ES-I3 (cell line): Measurements from ENCODE around the gene CNIH3.

ENCODE experiments used
- H3K36me3 ChIP-seq: 2 replicates; pipeline ENCODE4 v1.6.1; 2013; ENCODE audit warnings: mild to moderate bottlenecking, low read length, control low read depth, moderate library complexity; ENCODE audit not compliant: insufficient read depth
- H3K4me1 ChIP-seq: 2 replicates; pipeline ENCODE4 v1.6.1; 2013; ENCODE audit warnings: mild to moderate bottlenecking, control low read depth, low read length; ENCODE audit not compliant: insufficient read depth
- H3K9ac ChIP-seq: 2 replicates; pipeline ENCODE4 v1.6.1; 2013; ENCODE audit warnings: low read depth, mild to moderate bottlenecking, low read length, moderate library complexity
- H3K9me3 ChIP-seq: 2 replicates; pipeline ENCODE4 v1.6.1; 2013; ENCODE audit warnings: mild to moderate bottlenecking, low read length, moderate library complexity; ENCODE audit not compliant: control insufficient read depth, insufficient read depth

The CNIH3 gene

GRCh38 chr1:224641030-224641429 is 24.9 kb downstream of the CNIH3 start:
- Histone ChIP-seq H3K36me3 (no peaks in the 10 kb centered on the region), H3K9ac (no peak overlapping the region), H3K9me3 (no peaks in the 10 kb centered on the region), H3K4me1 (peaks cover 9% of the 10 kb centered on the region; the same call in 1 of the 2 replicates)

GRCh38 chr1:224643653-224644052 is 27.5 kb downstream of the CNIH3 start:
- no peaks in the 10 kb centered on the region for H3K9me3 ChIP-seq
- H3K36me3 ChIP-seq, result no peaks in the 10 kb centered on the region
- H3K9ac ChIP-seq, result no peak overlapping the region
- peaks cover 9% of the 10 kb centered on the region; the same call in 1 of the 2 replicates for H3K4me1 ChIP-seq

- Histone ChIP-seq H3K4me1 (peaks cover 9% of the 10 kb centered on the region; the same call in 1 of the 2 replicates), H3K36me3 (no peaks in the 10 kb centered on the region)
These were observed 28.5 kb downstream of the CNIH3 start for GRCh38 chr1:224644553-224645154.

GRCh38 chr1:224647449-224647848 is 31.3 kb downstream of the CNIH3 start:
- H3K9ac ChIP-seq, result no peak overlapping the region
- H3K36me3 ChIP-seq, result no peaks in the 10 kb centered on the region
- no peaks in the 10 kb centered on the region for H3K9me3 ChIP-seq
- no peaks in the 10 kb centered on the region; the same call in 1 of the 2 replicates for H3K4me1 ChIP-seq

More at GRCh38 chr1:224644553-224645154, 28.5 kb downstream of the CNIH3 start:
- no peaks in the 10 kb centered on the region for H3K9me3 ChIP-seq
- no peak overlapping the region for H3K9ac ChIP-seq

- Histone ChIP-seq H3K9me3 (no peaks in the 10 kb centered on the region), H3K36me3 (no peaks in the 10 kb centered on the region), H3K4me1 (no peaks in the 10 kb centered on the region; the same call in 1 of the 2 replicates), H3K9ac (no peak overlapping the region)
These were observed 34.2 kb downstream of the CNIH3 start for GRCh38 chr1:224650290-224650689.

- no peak overlapping the region for H3K9ac ChIP-seq
- H3K36me3 ChIP-seq, result no peaks in the 10 kb centered on the region
- H3K4me1 ChIP-seq, result no peaks in the 10 kb centered on the region; the same call in 1 of the 2 replicates
- H3K9me3 ChIP-seq, result no peaks in the 10 kb centered on the region
These were observed 35.1 kb downstream of the CNIH3 start for GRCh38 chr1:224651188-224651587.

- H3K9ac ChIP-seq, result no peak overlapping the region
- H3K36me3 ChIP-seq, result no peaks in the 10 kb centered on the region
- no peaks in the 10 kb centered on the region for H3K9me3 ChIP-seq
- no peaks in the 10 kb centered on the region for H3K4me1 ChIP-seq
These were observed 40.3 kb downstream of the CNIH3 start for GRCh38 chr1:224656392-224656791.

- no peaks in the 10 kb centered on the region for H3K36me3 ChIP-seq
- no peaks in the 10 kb centered on the region for H3K4me1 ChIP-seq
- H3K9me3 ChIP-seq, result no peaks in the 10 kb centered on the region
- no peak overlapping the region for H3K9ac ChIP-seq
These were observed 44.0 kb downstream of the CNIH3 start for GRCh38 chr1:224660074-224660473.

GRCh38 chr1:224662870-224663269 is 46.8 kb downstream of the CNIH3 start:
- no peaks in the 10 kb centered on the region for H3K9me3 ChIP-seq
- H3K36me3 ChIP-seq, result no peaks in the 10 kb centered on the region
- H3K9ac ChIP-seq, result no peak overlapping the region
- H3K4me1 ChIP-seq, result no peaks in the 10 kb centered on the region

GRCh38 chr1:224665016-224665415 is 48.9 kb downstream of the CNIH3 start:
- H3K9ac ChIP-seq, result no peak overlapping the region
- no peaks in the 10 kb centered on the region for H3K9me3 ChIP-seq
- H3K4me1 ChIP-seq, result no peaks in the 10 kb centered on the region
- no peaks in the 10 kb centered on the region for H3K36me3 ChIP-seq

GRCh38 chr1:224666078-224666477 is 50.0 kb downstream of the CNIH3 start:
- H3K36me3 ChIP-seq, result no peaks in the 10 kb centered on the region
- H3K4me1 ChIP-seq, result no peaks in the 10 kb centered on the region
- H3K9ac ChIP-seq, result no peak overlapping the region
- no peaks in the 10 kb centered on the region for H3K9me3 ChIP-seq

- H3K4me1 ChIP-seq, result no peaks in the 10 kb centered on the region
- H3K9me3 ChIP-seq, result no peaks in the 10 kb centered on the region
- H3K9ac ChIP-seq, result no peak overlapping the region
- H3K36me3 ChIP-seq, result no peaks in the 10 kb centered on the region
These were observed 50.8 kb downstream of the CNIH3 start for GRCh38 chr1:224666913-224667312.

- H3K9me3 ChIP-seq, result no peaks in the 10 kb centered on the region
- no peaks in the 10 kb centered on the region; the same call in 1 of the 2 replicates for H3K36me3 ChIP-seq
- no peaks in the 10 kb centered on the region for H3K4me1 ChIP-seq
- no peak overlapping the region for H3K9ac ChIP-seq
These were observed 52.9 kb downstream of the CNIH3 start for GRCh38 chr1:224668984-224669383.

- Histone ChIP-seq H3K4me1 (no peaks in the 10 kb centered on the region), H3K9ac (no peak overlapping the region), H3K9me3 (no peaks in the 10 kb centered on the region), H3K36me3 (no peaks in the 10 kb centered on the region; the same call in 1 of the 2 replicates)
These were observed 53.3 kb downstream of the CNIH3 start for GRCh38 chr1:224669403-224669802.

- H3K9ac ChIP-seq, result no peak overlapping the region
These were observed 54.4 kb downstream of the CNIH3 start for GRCh38 chr1:224670506-224670905.

More at GRCh38 chr1:224670506-224670905, 54.4 kb downstream of the CNIH3 start:
- no peaks in the 10 kb centered on the region; the same call in 1 of the 2 replicates for H3K36me3 ChIP-seq
- H3K9me3 ChIP-seq, result no peaks in the 10 kb centered on the region
- H3K4me1 ChIP-seq, result no peaks in the 10 kb centered on the region
